SK-N-SH (cell line): ENCODE results near the gene LSM14B. TPM values are rescaled to one million over a fixed set of nuclear protein-coding genes. Genes with fewer than 3 reads are reported as not detected.

Experiments
- CTCF ChIA-PET: fragments of 300-600, 350-600 bp; formaldehyde crosslinking; extraction: SDS; loops from one replicate; lab custom pipeline; 2021; lab: Yijun Ruan, JAX
- POLR2A ChIA-PET: fragments of 350-600 bp; sonication (Branson Sonifier 250); formaldehyde crosslinking; extraction: SDS; loops from one replicate; lab custom pipeline; 2020; ENCODE audit warnings: antibody characterized with exemption, inconsistent platforms; lab: Yijun Ruan, JAX
- DNase-seq: peaks from one replicate; pipeline ENCODE4 v3.0.0; 2012
- H2AFZ ChIP-seq: fragments of 200-600 bp; sonication (generic); 2 replicates; pipeline ENCODE4 v1.8.1; 2016; ENCODE audit warnings: antibody characterized with exemption, mild to moderate bottlenecking, low read depth
- H3F3A ChIP-seq: fragments of 200-600 bp; sonication (generic); replicated peaks from 2 replicates; pipeline ENCODE3; 2016; ENCODE audit warnings: antibody characterized with exemption, mild to moderate bottlenecking; ENCODE audit not compliant: insufficient read depth
- H3K27ac ChIP-seq, 2 experiments: fragments of 200-500 bp in 1 of 2; fragments of 200-600 bp in 1 of 2; sonication (Bioruptor generic) in 1 of 2; sonication (generic), shearing (Covaris generic) in 1 of 2; 2 replicates each; pipeline versions ENCODE4 v1.5.1 to v1.6.1; 2014 to 2016; ENCODE audit warnings: low read depth in 2 of 2, inconsistent platforms in 1 of 2, low read length in 1 of 2, mild to moderate bottlenecking in 1 of 2, mixed read lengths in 1 of 2
- H3K27me3 ChIP-seq: fragments of 200-600 bp; sonication (generic), shearing (Covaris generic); 2 replicates; pipeline ENCODE4 v1.6.1; 2016; ENCODE audit warnings: mixed run types; ENCODE audit not compliant: insufficient read depth
- H3K36me3 ChIP-seq, 2 experiments: fragments of 200-500 bp in 1 of 2; fragments of 200-600 bp in 1 of 2; sonication (Bioruptor generic) in 1 of 2; sonication (generic) in 1 of 2; replicated peaks in 1 of 2; 2 replicates each; pipeline versions ENCODE3 to v1.5.1; 2014 to 2016; ENCODE audit warnings: low read length in 1 of 2, mild to moderate bottlenecking in 1 of 2; ENCODE audit not compliant: insufficient read depth in 2 of 2, control insufficient read depth in 1 of 2
- H3K4me1 ChIP-seq, 2 experiments: fragments of 200-500 bp in 1 of 2; fragments of 200-600 bp in 1 of 2; sonication (Bioruptor generic) in 1 of 2; sonication (generic), shearing (Covaris generic) in 1 of 2; 2 replicates each; pipeline versions ENCODE4 v1.5.1 to v1.6.1; 2014 to 2016; ENCODE audit warnings: low read depth in 1 of 2, low read length in 1 of 2, mixed run types in 1 of 2; ENCODE audit not compliant: insufficient read depth in 2 of 2, control insufficient read depth in 1 of 2
- H3K4me2 ChIP-seq: fragments of 200-600 bp; sonication (generic), shearing (Covaris generic); 2 replicates; pipeline ENCODE4 v1.6.1; 2017; ENCODE audit warnings: mixed run types
- H3K4me3 ChIP-seq, 2 experiments: fragments of 200-500 bp in 1 of 2; fragments of 200-600 bp in 1 of 2; sonication (Bioruptor generic) in 1 of 2; sonication (generic), shearing (Covaris generic) in 1 of 2; 2 replicates each; pipeline versions ENCODE4 v1.5.1 to v1.8.1; 2014 to 2016; ENCODE audit warnings: low read depth in 2 of 2, inconsistent platforms in 1 of 2, low read length in 1 of 2, mild to moderate bottlenecking in 1 of 2, mixed read lengths in 1 of 2, moderate library complexity in 1 of 2
- H3K79me2 ChIP-seq: fragments of 200-600 bp; sonication (generic); 2 replicates; pipeline ENCODE4 v1.8.1; 2017; ENCODE audit warnings: mild to moderate bottlenecking; ENCODE audit not compliant: insufficient read depth
- H3K9ac ChIP-seq: fragments of 200-600 bp; sonication (generic); 2 replicates; pipeline ENCODE4 v1.6.1; 2017; ENCODE audit warnings: mixed run types
- H3K9me2 ChIP-seq: fragments of 200-600 bp; sonication (generic); 2 replicates; pipeline ENCODE4 v1.6.1; 2017; ENCODE audit warnings: mixed run types
- H3K9me3 ChIP-seq: fragments of 200-600 bp; sonication (generic); 2 replicates; pipeline ENCODE4 v1.6.1; 2017; ENCODE audit warnings: mixed run types, mild to moderate bottlenecking, moderate library complexity
- H4K20me1 ChIP-seq: fragments of 200-600 bp; sonication (generic); 2 replicates; pipeline ENCODE4 v1.6.1; 2017; ENCODE audit warnings: mild to moderate bottlenecking, mixed run types; ENCODE audit not compliant: insufficient read depth
- EP300 ChIP-seq, 2 experiments: IDR thresholded peaks; 2 replicates each; pipeline versions ENCODE4 v1.4.0 to v1.6.1; 2012; ENCODE audit warnings: borderline replicate concordance in 1 of 2, low read depth in 1 of 2, low read length in 1 of 2
- FOXJ3 ChIP-seq: sonication (generic); formaldehyde crosslinking; IDR thresholded peaks from 2 replicates; pipeline ENCODE4 v1.5.1; 2020; ENCODE audit warnings: mild to moderate bottlenecking, missing genetic modification reagents
- JUND ChIP-seq: IDR thresholded peaks from 2 replicates; pipeline ENCODE4 v1.4.0; 2012
- NRF1 ChIP-seq: IDR thresholded peaks from 2 replicates; pipeline ENCODE4 v1.6.1; 2012; ENCODE audit warnings: low read depth, mild to moderate bottlenecking, low read length
- RAD21 ChIP-seq: IDR thresholded peaks from 2 replicates; pipeline ENCODE4 v1.6.1; 2012; ENCODE audit warnings: mild to moderate bottlenecking, low read length
- TAF1 ChIP-seq: IDR thresholded peaks from 2 replicates; pipeline ENCODE4 v1.6.1; 2012; ENCODE audit warnings: low read depth, mild to moderate bottlenecking, low read length, moderate library complexity, borderline replicate concordance
- TEAD4 ChIP-seq: IDR thresholded peaks from 2 replicates; pipeline ENCODE4 v1.4.0; 2012; ENCODE audit warnings: mild to moderate bottlenecking, borderline replicate concordance; ENCODE audit not compliant: insufficient read depth
- WGBS: methylation state at CpG from one replicate; pipeline ENCODE4 v1.1.6; 2017; ENCODE audit warnings: low lambda C conversion rate; 5-methylcytosine and 5-hydroxymethylcytosine counted together
- polyA plus RNA-seq, 3 experiments: library from polyadenylated mRNA; depleted of rRNA; stranded (reverse); fragments of >200 nt; gene quantifications; 2 replicates each; pipeline ENCODE4 v1.2.3, GENCODE V29; 2012
- TF ChIP-seq, protein P1 (sequence below): IDR thresholded peaks from 2 replicates; pipeline ENCODE4 v1.4.0; 2012; ENCODE audit warnings: low read depth, borderline replicate concordance
- TF ChIP-seq, protein P2 (sequence below): fragments of 150-350 bp; IDR thresholded peaks from 2 replicates; pipeline ENCODE4 v1.6.1; 2016; ENCODE audit warnings: mild to moderate bottlenecking, low read depth, low read length
- TF ChIP-seq, protein P3 (sequence below): IDR thresholded peaks from 2 replicates; pipeline ENCODE4; 2012
- TF ChIP-seq, protein P4 (sequence below): fragments of 200-600 bp; sonication (generic); IDR thresholded peaks from 2 replicates; pipeline ENCODE4 v1.6.1; 2017; ENCODE audit warnings: antibody characterized with exemption, mild to moderate bottlenecking, moderate library complexity
- TF ChIP-seq, protein P5 (sequence below): IDR thresholded peaks from 2 replicates; pipeline ENCODE4 v1.4.0; 2012; ENCODE audit warnings: low read depth, borderline replicate concordance

LSM14B gene
- polyA plus RNA-seq, 1 of the 3 experiments (the other 2 are of a cell fraction) = 64.6 TPM

DNA sequence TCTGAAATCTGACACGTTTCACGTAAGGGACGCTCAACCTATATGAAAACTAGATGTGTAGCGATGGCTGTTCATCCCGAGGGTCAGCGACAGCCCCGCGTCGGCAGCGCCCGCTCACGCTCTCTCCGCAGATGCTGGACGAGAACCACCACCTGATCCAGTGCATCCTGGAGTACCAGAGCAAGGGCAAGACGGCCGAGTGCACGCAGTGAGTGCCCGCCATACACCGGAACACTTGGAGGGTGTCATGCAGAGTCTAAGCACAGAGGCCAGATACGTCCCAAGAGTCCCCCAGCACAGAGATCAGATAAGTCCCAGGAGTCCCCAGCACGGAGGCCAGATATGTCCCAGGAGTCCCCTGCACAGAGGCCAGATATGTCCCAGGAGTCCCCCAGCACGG, 36.3 kb downstream of the LSM14B start:
- POLR2A ChIA-PET = no interaction called here
- Histone ChIP-seq H3K9me3 (no peaks in the 10 kb centered on the region), H3K79me2 (peaks cover 58% of the 10 kb centered on the region), H3K4me1 (peaks cover 0 to 5% of the 10 kb centered on the region in 2 experiments; a peak in 1 of 4 replicates), H3K27ac (no peak overlapping the region; a peak in 1 of 4 replicates), H3K36me3 (peaks cover 2 to 24% of the 10 kb centered on the region in 2 experiments), H3K27me3 (no peaks in the 10 kb centered on the region), H2AFZ (no peak overlapping the region), H3K4me2 (no peak overlapping the region), H3K9ac (no peak overlapping the region), H3K4me3 (no peak overlapping the region), H4K20me1 (peaks cover 47% of the 10 kb centered on the region), H3K9me2 (no peaks in the 10 kb centered on the region), H3F3A (no peaks in the 10 kb centered on the region)
- TF ChIP-seq, protein P1, sequence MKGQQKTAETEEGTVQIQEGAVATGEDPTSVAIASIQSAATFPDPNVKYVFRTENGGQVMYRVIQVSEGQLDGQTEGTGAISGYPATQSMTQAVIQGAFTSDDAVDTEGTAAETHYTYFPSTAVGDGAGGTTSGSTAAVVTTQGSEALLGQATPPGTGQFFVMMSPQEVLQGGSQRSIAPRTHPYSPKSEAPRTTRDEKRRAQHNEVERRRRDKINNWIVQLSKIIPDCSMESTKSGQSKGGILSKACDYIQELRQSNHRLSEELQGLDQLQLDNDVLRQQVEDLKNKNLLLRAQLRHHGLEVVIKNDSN = no peak
- TF ChIP-seq TEAD4 = no peak
- TF ChIP-seq TAF1 = no peak
- TF ChIP-seq, protein P2, sequence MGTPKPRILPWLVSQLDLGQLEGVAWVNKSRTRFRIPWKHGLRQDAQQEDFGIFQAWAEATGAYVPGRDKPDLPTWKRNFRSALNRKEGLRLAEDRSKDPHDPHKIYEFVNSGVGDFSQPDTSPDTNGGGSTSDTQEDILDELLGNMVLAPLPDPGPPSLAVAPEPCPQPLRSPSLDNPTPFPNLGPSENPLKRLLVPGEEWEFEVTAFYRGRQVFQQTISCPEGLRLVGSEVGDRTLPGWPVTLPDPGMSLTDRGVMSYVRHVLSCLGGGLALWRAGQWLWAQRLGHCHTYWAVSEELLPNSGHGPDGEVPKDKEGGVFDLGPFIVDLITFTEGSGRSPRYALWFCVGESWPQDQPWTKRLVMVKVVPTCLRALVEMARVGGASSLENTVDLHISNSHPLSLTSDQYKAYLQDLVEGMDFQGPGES = no peak
- TF ChIP-seq, protein P3, sequence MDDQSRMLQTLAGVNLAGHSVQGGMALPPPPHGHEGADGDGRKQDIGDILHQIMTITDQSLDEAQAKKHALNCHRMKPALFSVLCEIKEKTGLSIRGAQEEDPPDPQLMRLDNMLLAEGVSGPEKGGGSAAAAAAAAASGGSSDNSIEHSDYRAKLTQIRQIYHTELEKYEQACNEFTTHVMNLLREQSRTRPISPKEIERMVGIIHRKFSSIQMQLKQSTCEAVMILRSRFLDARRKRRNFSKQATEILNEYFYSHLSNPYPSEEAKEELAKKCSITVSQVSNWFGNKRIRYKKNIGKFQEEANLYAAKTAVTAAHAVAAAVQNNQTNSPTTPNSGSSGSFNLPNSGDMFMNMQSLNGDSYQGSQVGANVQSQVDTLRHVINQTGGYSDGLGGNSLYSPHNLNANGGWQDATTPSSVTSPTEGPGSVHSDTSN = no peak
- no peak for TF ChIP-seq EP300 (IDR thresholded peaks at IDR 0.05; ENCODE audit: borderline replicate concordance in 1 of 2, low read depth in 1 of 2, low read length in 1 of 2)
- no peak for TF ChIP-seq NRF1
- no peak for TF ChIP-seq RAD21
- TF ChIP-seq, protein P4, sequence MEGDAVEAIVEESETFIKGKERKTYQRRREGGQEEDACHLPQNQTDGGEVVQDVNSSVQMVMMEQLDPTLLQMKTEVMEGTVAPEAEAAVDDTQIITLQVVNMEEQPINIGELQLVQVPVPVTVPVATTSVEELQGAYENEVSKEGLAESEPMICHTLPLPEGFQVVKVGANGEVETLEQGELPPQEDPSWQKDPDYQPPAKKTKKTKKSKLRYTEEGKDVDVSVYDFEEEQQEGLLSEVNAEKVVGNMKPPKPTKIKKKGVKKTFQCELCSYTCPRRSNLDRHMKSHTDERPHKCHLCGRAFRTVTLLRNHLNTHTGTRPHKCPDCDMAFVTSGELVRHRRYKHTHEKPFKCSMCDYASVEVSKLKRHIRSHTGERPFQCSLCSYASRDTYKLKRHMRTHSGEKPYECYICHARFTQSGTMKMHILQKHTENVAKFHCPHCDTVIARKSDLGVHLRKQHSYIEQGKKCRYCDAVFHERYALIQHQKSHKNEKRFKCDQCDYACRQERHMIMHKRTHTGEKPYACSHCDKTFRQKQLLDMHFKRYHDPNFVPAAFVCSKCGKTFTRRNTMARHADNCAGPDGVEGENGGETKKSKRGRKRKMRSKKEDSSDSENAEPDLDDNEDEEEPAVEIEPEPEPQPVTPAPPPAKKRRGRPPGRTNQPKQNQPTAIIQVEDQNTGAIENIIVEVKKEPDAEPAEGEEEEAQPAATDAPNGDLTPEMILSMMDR = no peak
- TF ChIP-seq JUND = no peak
- no peak for TF ChIP-seq FOXJ3 (CRISPR knock-in tag)
- TF ChIP-seq, protein P5, sequence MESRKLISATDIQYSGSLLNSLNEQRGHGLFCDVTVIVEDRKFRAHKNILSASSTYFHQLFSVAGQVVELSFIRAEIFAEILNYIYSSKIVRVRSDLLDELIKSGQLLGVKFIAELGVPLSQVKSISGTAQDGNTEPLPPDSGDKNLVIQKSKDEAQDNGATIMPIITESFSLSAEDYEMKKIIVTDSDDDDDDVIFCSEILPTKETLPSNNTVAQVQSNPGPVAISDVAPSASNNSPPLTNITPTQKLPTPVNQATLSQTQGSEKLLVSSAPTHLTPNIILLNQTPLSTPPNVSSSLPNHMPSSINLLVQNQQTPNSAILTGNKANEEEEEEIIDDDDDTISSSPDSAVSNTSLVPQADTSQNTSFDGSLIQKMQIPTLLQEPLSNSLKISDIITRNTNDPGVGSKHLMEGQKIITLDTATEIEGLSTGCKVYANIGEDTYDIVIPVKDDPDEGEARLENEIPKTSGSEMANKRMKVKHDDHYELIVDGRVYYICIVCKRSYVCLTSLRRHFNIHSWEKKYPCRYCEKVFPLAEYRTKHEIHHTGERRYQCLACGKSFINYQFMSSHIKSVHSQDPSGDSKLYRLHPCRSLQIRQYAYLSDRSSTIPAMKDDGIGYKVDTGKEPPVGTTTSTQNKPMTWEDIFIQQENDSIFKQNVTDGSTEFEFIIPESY = no peak
- CTCF ChIA-PET = interaction anchor here (1.3 kb wide), 1 partner anchor 148 kb away, joined by 3 read pairs; no protein-coding TSS in a partner anchor
- no peak for DNase-seq
- 95% methylated on average over 14 of the region's 22 CpGs for WGBS
